HG03280 (cell line): Measurements from ENCODE around the gene UBR3.

Experiments
- ATAC-seq: cut with Tn5 transposase; IDR thresholded peaks from one replicate; pipeline ENCODE4 v1.9.1; 2021; ENCODE audit warnings: mild to moderate bottlenecking, moderate library complexity; ENCODE audit not compliant: unreplicated experiment

Gene UBR3

DNA sequence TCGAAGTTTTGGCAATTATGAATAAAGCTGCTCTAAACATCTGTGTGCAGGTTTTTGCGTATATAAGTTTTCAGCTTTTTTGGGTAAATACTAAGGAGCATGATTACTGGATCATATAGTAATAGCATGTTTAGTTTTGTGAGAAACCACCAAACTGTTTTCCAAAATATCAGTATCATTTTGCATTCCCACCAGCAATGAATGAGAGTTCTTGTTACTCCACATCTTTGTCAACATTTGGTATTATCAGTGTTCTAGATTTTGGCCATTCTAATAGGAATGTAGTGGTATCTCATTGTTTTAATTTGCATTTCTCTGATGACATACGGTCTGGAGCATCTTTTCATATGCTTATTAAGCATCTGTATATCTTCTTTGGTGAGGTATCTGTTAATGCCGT, 207.3 kb downstream of the UBR3 start:
- no peak for ATAC-seq

GRCh38 chr2:170038734-170039133, 211.5 kb downstream of the UBR3 start:
- no peak for ATAC-seq

- ATAC-seq, result no peak
Measured at GRCh38 chr2:170039401-170040172, 212.3 kb downstream of the UBR3 start.

DNA sequence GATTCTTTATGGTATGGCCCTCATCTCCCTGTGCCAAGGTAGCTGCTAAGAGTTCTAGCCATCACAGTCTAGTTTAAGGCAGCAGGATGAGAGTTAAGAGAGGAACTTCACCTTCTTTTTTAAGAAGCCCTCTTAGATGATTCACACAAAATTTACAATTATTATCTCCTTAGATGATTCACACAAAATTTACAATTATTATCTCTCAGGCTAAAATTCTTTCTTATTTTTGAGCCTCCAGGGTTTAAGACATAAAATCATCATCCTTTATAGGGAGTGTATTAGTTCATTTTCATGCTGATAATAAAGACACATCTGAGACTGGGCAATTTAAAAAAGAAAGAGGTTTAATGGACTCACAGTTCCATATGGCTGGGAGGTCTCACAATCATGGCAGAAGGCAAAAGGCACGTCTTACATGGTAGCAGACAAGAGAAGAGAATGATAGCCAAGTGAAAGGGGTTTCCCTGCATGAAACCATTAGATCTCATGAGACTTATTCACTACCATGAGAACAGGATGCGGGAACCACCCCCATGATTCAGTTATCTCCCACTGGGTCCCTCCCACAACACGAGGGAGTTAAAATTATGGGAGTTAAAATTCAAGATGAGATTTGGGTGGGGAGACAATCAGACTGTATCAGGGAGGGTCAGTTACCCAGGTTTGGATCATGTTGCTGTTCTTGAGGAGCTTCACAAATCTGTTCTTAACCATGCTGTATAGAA, 217.7 kb downstream of the UBR3 start:
- no peak for ATAC-seq

GRCh38 chr2:170047331-170048065, 220.2 kb downstream of the UBR3 start:
- no peak for ATAC-seq

GRCh38 chr2:170052151-170052550, 224.9 kb downstream of the UBR3 start:
- ATAC-seq, result no peak

DNA sequence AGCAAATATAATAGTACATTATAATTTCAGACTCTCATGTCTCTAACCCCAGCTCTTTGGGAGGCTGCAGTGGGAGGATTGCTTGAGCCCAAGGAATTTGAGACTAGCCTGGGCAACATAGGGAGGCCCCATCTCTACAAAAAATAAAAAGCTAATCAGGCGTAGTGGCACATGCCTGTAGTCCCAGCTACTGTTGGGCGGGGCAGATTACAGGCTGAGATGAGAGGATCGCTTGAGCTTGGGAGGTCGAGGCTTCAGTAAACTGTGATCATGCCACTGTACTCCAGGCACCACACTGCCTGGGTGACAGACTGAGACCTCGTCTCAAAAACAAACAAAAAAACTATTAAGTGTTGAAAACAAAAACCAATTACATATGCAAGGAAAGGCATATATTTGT, 227.7 kb downstream of the UBR3 start:
- ATAC-seq, result no peak

DNA sequence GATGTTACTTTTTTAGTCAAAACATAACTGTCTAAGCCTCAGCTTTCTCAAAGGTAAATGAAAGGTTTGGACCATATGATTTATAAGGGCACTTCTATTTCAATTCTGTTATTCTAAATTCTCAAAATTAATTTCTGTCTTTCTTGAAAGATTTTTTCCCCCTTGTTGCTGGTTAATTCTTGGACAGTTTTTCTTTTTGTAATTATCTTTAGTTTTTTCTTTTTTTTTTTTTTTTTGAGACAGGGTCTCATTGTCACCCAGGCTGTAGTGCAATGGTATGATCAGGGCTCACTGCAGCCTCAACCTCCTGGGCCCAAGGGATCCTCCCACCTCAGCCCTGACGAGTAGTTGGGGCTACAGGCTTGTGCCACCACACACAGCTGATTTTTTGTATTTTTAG, 229.6 kb downstream of the UBR3 start:
- no peak for ATAC-seq

- ATAC-seq, result no peak
Measured at GRCh38 chr2:170063456-170064235, 236.4 kb downstream of the UBR3 start.

DNA sequence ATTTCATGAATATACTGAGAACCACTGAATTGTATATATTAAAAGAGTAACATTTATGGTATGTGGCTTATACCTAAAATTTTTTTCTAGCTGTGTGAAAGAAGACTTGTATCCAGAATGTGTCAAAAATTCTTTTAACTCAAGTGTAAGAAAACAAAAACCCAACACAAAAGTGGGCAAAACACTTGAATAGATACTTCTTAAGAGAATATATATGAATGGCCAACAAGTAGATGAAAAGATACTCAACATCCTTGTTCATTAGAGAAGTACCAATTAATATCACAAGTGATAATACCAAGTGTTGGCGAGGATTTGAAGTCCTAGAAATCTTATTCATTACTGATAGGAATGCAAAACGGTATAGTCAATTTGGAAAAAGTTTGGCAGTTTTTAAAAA, 243.5 kb downstream of the UBR3 start:
- ATAC-seq, result no peak

GRCh38 chr2:170073288-170073687, 246.0 kb downstream of the UBR3 start:
- ATAC-seq, result no peak

DNA sequence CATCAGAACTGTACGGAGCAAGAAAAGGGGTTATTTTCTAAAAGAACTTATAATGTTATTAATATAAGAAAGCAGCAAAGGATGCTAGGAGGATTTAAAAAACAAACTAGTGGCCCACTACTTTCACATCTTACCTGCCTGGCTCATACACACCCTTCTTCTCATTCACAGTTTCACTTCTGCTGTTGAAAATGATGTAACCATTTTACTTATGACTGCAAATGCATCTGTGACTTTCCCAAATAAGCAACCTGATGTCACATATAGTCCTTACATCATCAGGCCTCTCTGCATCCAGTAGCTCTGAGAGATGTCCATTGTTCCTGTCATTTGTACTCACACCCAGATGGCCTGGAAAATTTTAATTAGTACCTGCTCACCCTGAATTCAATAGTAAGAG, 248.9 kb downstream of the UBR3 start:
- no peak for ATAC-seq

DNA sequence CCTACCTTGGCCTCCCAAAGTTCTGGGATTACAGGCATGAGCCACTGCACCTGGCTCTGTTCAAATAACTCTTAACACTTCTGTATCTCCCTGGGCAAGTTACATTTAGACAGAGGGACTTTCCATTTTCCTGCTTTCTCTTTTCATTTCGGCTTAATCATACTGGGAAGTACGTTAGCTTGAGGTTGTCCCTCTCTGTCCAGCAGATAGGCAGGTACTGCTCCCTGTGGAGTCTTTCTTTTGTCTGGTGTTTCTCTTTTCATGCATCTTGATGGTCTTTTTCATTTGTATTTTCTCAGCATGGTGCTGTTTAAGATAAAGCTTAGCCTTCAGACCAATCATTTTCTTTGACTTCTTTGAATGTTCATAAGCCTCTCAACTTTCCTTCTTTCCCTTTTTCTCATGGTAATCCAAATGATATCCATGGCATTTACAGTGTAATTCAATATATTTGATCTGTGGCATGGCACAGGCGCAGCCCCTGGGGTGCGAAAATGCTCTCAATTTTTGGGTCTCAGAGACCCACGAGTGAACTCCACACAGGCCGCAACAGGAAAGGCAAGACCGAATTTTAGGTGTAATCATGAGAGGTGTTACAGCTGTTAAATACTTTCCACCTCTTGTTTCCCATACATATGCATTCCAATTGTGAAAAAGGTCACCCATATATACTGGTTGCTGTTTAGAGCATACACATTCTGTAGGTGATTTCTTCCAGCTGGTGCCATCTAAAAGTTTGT, 250.7 kb downstream of the UBR3 start:
- no peak for ATAC-seq

- no peak for ATAC-seq
Measured at GRCh38 chr2:170084820-170085491, 257.7 kb downstream of the UBR3 start.

DNA sequence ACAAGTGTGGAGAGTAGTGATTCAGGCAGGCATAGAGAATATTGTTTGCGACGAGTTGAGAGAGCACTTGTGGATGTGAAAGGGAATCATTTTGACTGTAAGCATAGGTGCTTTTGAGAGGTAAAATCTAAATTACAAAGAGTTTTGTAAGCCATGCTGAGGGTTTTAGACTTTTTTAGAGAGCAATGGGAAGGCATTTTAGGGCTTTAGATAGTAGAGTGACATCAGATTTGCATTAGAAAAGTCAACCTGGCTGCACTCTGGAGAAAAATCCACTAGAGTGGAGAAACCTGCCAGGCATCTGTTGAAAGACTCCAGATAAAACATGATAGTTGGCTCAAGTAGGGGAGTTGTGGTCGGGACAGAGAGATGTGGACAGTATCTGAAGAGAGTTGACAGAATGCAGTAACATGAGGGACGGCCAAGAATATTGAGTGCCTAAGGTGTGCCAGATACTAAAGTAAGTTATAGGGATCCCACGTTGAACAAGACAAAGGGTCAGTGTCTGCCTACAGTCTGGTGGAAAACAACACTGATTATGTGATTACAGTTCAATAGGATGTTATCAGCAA, 258.9 kb downstream of the UBR3 start:
- ATAC-seq, result no peak

DNA sequence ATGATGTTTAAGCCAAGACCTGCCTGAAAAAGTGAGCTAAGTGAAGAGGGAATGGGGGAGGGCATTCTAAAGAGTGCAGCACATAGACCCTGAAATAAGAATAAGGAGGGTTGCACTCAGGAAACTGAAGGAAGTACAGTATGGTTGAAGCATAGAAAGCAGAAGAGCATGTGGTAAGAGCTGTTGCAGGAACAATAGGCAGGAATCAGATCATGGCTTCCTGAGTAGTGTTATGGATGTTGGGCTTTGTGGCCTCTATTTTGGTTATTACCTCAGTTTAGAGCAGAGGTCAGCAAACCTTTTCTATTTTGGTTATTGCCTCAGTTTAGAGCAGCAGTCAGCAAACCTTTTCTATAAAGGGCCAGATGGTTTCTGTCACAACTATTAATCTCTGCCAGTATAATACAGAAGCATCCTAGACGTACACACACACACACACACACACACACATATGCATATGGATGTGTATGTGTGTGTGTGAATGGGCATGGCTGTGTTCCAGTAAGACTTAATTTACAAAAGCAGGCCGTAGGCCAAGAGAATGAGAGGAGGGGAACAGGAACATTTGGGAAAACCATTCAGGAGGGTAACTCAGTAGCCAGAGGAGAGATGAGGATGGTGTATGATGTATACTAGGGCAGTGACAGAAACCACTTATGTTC, 259.6 kb downstream of the UBR3 start:
- no peak for ATAC-seq

DNA sequence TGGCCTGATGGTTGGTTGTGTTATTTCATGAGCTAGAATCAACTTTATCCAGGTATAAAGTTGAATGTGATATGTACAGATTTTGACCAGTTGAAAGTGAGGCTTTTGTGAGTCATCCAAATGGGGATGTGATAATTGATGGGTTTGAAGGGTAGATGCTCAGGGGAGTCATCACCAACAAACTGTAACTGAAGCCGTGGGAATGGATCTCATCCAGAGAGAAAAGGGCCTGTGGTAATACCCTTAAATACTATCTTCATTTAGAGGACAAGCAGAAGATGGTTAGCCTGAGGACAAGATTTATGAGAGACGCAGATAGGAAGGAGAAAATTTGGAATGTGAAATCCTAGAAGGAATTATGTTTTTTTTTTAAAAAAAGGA, 260.1 kb downstream of the UBR3 start:
- ATAC-seq, result no peak

DNA sequence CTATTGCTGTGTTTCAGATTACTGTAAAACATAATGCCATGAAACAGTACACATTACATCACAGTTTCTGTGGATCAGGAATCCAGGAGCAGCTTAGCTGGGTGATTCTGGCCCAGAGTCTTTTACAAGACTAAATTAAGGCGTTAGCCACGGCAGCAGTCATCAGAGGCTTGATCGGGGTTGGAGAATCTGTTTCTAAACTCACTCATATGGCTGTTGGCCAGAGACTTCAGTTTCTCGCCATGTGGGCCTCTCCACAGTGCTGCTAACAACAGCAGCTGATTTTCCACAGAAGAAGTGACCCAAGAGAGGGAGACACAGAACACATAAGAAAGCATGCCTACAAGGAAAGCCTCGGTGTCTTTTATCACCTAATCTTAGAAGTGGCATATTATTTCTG, 261.5 kb downstream of the UBR3 start:
- ATAC-seq, result no peak

- ATAC-seq, result no peak
Measured at GRCh38 chr2:170090229-170090628, 263.0 kb downstream of the UBR3 start.
